ENCODE measurements around the gene LDLRAP1. TPM values are rescaled to one million over a fixed set of nuclear protein-coding genes. Genes with fewer than 3 reads are reported as not detected.

The LDLRAP1 gene
- total RNA-seq, 1 experiment from 2014 or later, result 43.1 TPM

Other genes with a start within 250 kb of the LDLRAP1 start
- 124 and 132 TPM in 2 replicates for gene TMEM50A, start 205.3 kb upstream of the LDLRAP1 start, total RNA-seq (2014; rRNA removed; shearing (Covaris generic))
- gene RHCE, start 122.8 kb upstream of the LDLRAP1 start, total RNA-seq (2014; rRNA removed; shearing (Covaris generic)), result 0.24 and 0.78 TPM in 2 replicates
- gene MACO1, start 112.7 kb upstream of the LDLRAP1 start, total RNA-seq (2014; rRNA removed; shearing (Covaris generic)), result 14.7 and 19.2 TPM in 2 replicates
- 1.6 and 2.8 TPM in 2 replicates for gene MAN1C1, start 73.2 kb downstream of the LDLRAP1 start, total RNA-seq (2014; rRNA removed; shearing (Covaris generic))